SHP77 treated with DMSO at 0.1 percent for 48 hours (cell line): Measurements from ENCODE around the gene AGO3.

Source experiments
- DNase-seq: peaks from one replicate; lab custom pipeline; 2025; lab: John Stamatoyannopoulos, UW

Gene AGO3

DNA sequence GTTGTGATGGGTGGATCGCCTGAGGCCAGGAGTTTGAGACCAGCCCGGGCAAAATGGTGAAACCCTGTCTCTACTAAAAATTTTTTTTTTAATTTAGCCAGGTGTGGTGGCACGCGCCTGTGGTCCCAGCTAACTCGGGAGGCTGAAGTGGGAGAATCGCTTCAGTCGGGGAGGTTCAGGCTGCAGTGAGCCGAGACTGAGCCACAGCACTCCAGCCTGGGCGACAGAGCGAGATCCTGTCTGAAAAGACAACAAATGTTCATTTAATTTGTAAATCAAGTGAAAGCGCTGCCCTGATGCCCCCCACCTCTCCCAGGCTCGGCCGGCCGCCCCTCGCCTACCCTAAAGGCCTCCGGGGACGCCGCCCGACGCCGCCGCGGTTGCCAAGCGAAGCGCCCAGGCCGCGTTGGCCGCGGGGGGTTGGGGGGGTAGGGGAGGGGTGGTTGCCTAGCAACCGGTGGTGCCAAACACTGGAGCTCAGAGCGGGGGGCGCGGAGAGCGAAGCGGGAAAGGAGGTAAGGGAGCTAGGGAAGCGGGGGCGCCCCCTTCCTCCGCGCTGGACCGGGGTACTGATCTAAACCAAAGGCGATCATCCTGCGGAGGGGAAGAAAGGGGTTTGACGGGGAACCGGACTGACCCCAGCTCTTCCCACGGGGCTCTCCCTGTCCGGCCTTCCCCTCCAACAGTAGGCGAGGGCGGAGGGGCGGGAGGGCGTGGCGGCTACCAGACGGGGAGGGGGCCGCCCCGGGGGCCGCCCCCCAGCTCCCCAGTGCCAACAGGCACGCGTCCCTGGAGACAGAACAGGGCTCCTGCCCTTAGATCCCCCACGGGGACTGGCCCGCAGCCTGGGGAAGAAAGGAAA lies 153.0 kb downstream of the AGO3 start, which contains the start of gene TEKT2:
Gene TEKT2 (plus strand): TSS at position 460 of the 862 bp plus-strand sequence. CDS start 828 bp downstream, outside the sequence.
- no peak for DNase-seq

DNA sequence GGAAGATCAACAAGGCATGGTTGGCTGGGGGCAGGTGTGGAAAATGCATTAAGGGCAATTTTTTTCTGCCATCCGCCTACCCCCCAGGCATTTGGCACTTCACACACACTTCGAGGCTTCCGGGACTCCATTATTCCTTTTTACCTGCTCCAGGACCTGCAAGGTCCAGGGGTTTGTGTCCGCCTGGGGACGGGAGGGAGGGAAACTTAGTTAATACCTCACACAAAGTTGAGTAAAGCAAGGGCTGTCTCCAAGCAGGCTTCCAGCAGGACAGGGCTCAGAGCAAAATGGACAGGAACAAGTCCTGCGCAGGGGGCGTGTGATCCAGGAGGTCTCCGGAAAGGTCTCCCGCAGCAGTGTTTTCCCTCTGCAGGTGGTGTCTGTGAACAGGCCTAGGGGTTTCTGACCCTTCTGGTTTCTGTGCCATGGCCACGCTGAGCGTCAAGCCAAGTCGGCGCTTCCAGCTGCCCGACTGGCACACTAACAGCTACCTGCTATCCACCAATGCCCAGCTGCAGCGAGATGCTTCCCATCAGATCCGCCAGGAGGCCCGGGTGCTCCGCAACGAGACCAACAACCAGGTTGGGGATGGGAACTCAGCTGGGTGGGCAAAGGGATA lies 153.7 kb downstream of the AGO3 start:
- DNase-seq, result no peak

DNA sequence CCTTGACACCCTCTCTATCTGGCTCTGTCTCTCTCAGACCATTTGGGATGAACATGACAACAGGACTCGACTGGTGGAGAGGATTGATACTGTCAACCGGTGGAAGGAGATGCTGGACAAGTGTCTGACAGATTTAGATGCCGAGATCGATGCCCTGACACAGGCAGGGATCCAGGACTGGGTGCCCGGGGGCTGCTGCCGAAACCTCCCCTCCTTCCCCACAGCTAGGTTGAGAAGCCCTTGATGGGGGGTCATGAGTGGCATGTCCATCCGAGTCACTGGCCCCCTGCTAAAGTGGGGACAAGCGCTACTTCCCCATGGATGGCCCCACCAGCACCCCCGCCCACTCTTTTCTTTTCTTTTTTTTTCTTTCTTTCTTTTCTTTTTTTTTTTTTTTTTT lies 154.2 kb downstream of the AGO3 start:
- no peak for DNase-seq

DNA sequence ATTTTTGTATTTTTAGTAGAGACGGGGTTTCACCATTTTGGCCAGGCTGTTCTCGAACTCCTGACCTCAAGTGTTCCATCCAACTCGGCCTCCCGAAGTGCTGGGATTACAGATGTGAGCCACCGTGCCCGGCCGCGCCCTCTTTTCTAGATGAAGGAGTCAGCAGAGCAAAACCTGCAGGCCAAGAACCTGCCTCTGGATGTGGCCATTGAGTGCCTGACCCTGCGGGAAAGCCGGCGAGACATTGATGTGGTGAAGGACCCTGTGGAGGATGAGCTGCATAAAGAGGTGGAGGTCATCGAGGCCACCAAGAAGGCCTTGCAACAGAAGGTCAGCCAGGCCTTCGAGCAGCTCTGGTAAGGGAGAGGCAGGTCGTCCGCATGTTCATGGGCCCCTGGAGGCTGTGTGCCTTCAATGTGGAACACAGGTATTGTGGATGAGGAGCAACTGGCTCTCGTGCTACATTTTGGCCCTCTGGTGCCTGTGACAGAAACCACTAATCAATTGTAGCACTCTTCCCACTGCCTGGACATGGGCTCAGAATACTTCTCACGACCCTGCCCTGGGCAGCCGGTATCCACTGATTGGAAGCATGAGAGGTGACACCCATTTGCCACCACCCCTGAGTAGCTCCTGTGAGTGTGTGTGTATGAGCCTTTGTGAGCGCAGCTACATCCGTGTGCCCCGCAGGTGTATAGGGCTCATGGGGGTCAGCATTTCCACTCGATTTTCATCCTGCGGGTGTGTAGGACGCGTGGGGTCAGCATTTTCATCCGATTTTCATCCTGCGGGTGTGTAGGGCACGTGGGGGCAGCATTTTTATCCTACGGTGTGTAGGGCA lies 155.0 kb downstream of the AGO3 start:
- DNase-seq, result no peak

DNA sequence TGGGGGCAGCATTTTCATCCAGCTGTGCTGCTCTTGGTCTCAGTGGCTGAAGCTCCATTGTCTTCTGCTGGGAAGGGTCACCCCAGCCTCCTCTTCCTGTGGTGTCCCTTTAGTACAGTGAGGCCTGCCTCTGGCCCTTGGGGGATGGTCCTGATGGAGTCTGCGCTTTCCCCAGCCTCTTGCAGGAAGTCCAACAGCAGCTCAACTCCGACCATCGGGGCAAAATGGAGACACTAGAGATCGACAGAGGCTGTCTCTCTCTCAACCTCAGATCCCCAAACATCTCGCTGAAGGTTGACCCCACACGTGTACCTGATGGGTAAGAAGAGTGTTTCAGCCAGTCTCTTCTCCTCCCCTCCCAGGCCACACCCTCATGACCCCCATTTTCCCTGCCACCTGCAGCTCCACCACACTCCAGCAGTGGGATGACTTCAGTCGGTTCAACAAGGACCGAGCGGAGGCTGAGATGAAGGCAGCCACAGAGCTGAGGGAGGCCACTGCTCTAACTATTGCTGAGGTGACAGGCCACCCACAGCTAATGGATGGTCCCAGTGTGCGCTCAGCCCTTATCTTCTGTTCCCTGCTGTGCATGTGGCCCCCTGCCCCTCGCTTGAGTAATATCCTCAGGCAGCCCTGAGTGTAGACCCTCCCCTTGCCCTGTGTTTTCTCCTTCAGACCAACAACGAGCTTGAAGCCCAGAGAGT lies 155.8 kb downstream of the AGO3 start:
- no peak for DNase-seq

DNA sequence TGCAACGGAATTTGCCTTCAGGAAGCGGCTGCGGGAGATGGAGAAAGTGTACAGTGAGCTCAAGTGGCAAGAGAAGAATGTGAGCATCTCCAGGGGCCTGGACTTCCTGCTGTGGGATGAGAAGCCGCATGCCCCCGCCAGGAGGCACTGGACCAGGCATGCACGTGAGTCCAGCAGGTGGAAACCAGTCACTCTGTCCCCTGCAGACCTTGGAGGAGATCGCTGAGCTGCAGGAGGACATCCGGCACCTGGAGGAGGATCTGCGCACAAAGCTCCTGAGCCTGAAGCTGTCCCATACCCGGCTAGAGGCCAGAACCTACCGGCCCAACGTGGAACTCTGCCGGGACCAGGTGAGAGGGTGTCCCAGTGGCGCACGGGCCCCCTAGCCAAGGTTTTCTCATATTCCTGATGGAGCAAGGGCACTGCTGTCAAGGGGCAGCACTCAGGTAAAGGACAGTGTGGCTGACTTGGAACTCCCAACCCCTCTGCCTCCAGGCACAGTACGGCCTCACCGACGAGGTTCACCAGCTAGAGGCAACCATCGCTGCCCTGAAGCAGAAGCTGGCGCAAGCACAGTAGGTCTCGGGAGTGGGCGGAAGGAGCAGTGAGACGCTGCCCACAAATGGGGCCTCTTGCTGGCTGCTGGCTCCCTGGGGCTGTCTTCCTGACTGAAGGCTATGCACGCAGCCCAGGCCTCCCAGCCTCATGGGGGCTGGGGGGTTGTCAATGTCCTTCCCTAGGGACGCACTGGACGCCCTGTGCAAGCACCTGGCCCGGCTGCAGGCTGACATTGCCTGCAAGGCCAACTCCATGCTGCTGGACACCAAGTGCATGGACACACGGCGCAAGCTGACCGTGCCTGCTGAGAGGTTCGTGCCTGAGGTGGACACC lies 156.6 kb downstream of the AGO3 start:
- no peak for DNase-seq

DNA sequence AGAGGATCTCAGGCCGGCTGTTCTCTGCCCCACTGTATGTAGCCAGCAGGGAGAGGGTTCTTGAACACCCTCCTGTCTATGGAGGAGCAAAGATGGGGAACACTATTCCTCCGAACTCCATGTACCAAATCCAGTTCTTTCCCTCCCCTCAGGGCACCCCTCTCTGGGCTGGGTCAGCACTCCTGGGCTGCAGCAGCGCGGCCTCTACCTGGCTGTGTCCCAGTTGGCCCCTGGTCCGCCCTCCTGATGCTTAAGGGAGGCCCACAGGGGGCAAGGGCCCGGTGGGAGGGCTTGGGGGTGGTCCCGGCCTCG lies 157.3 kb downstream of the AGO3 start:
- no peak for DNase-seq

DNA sequence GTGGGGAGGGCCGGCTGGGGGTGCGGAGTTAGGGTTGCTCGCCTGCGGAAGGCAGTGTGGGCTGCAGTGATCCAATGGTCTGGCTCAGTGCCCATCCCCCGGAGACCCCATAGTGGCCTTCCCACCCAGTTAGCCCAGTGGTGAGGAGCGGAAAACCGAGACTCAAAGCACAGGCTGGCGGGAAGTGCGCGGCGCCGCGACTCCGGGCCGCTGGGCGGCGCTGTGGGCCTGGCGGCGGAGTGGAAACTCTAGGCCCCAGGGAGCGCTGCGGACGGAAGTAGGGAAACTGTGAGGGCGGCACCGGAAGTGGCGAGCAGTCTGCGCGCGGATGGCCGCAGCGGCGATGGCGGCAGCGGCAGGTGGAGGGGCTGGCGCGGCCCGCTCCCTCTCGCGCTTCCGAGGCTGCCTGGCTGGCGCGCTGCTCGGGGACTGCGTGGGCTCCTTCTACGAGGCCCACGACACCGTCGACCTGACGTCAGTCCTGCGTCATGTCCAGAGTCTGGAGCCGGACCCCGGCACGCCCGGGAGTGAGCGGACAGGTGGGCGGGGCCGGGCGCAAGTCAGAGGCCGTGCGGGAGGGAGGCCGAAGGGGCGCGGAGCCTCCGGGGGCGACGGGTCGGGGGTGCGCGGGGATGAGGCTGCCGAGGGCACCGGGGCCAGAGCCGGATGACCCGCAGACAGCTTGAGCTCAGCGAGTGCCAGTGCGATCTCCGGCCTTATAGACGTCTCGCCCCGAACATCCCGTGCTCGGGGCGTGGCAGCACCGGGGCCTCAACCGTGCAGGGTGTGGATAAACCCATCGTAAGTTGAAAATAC lies 157.9 kb downstream of the AGO3 start, which contains the start of gene ADPRS:
Gene ADPRS (plus strand): TSS at position 316 of the 816 bp plus-strand sequence. CDS start 13 bp downstream, at position 329.
- DNase-seq, result peak; percentile 51

DNA sequence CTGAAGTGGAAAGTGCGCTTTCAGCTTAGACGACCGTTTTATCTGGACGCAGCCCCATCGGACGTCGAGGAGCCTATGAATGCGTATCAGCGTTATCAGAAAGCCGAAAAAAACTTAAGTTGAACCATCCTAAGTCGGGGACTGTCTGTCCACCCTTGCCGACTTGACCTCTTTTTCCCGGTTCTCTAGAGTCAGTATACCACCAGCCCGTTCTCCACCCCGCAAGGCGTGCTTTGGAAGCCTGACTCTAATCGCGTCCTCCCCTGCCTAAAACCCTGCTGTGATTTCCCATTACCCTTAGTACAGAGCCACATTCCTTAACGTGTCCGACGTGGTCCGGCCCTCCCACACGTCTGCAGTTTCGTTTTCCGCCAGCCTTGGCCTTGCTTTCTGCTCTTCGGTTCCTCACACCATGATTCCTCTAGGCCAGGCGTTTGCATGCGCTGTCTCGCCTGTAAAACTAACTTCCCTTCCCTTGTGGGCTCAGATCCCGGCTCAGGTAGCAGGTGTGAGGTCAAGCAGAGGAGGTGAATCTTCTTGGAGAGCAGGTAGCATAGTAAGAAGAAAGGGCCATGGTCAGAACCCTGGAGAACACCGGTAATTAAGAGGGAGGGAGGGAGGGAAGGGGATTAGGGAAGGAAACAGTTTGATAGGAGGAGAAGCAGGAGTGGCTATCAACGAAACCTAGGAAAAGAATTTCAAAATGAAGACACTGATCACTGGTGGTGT lies 158.7 kb downstream of the AGO3 start:
- no peak for DNase-seq

DNA sequence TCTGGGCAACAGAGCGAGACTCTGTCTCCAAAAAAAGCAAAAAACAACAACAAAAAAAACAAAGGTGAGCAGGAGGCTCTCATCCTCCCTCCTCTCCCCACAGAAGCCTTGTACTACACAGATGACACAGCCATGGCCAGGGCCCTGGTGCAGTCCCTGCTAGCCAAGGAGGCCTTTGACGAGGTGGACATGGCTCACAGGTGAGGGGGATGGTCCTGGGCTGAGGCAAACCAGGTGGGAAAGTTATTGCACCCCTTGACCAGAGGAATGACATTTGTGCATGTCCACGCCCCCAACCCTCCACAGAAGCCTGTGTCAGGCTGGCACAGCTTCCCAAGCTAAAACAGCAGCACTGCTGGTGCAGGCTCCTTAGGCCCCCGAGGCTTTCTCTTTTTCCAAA lies 160.2 kb downstream of the AGO3 start:
- no peak for DNase-seq

DNA sequence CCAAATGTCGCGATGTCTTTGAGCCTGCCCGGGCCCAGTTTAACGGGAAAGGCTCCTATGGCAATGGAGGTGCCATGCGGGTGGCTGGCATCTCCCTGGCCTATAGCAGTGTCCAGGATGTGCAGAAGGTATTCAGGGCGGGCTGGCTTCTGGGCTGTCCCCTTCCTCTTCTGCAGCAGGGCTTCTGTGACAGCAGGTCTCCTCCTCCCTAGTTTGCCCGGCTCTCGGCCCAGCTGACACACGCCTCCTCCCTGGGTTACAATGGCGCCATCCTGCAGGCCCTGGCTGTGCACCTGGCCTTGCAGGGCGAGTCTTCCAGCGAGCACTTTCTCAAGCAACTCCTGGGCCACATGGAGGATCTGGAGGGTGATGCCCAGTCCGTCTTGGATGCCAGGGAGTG lies 160.8 kb downstream of the AGO3 start:
- DNase-seq, result no peak

DNA sequence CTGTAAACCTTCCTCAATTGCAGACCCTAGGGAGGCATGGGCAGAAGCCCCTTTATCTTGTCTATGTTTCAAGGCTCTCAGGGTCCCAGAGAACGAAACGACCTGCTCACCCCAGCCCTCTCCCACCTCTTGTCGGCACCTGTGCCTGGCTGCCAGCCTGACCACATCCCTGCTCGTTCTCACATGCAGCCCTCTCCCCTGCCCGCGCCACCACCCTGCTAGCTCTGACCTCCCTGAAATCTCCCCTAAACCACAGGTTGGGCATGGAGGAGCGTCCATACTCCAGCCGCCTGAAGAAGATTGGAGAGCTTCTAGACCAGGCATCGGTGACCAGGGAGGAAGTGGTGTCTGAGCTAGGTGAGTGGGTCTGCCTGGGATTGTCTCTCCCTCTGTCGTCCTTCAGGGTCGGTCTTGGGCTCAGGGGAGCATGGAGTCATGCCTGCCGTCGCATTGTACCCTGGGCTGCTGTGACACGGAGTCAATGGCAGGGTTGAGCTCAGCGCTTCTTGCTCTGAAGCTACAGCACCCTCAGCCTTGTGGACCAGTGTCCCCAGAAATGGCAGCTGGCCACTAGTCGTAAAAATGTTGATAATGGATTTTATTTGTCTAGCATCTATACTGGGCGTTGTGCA lies 161.4 kb downstream of the AGO3 start:
- DNase-seq, result no peak

DNA sequence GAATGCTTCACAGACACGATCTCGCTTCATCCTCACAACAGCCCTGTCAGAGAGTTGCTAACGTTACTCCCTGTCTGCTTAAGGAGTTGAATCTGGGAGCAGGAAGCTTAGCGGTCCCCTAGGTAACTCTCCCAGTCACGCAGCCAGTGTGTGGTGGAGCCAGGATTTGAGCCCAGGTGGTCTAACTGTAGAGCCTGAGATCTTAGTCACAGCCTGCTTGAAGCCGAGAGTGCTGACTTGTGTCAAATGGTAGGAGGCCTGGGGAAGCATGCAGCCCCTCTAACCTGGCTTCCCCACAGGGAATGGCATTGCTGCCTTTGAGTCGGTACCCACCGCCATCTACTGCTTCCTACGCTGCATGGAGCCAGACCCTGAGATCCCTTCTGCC lies 161.9 kb downstream of the AGO3 start:
- DNase-seq, result no peak

DNA sequence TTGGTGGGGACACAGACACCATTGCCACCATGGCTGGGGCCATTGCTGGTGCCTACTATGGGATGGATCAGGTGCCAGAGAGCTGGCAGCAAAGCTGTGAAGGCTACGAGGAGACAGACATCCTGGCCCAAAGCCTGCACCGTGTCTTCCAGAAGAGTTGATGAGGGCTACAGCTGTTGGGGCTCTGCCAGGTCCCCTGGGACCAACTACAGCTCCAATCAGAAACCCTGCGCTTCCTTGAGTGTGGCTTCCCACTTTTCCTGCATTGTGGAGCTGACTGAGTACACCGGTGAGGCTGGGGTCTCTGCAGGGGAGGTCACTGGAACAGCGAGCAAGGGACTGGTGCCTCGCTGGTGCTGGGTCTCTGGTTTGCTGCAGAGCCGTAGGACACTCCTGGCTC lies 162.3 kb downstream of the AGO3 start:
- no peak for DNase-seq

DNA sequence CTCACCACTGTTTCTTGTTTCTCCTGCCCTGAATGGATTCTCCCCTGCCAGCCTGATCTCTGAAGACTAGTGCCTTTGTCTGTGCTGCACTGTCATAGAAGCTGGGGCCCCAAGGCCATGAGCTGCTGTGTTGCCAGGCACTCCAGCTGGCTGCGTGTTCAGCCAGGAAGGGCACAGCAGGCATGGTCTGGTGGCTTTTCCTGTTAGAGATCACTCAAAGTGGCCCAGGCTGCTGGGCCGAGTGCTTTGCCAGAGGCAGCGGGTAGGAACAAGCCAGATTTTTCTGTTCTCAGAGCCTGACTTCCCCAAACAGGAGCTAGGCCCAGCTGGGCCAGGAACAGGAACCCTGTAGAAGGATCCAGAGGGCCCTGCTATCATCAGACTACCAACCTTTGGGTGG lies 163.0 kb downstream of the AGO3 start:
- no peak for DNase-seq

DNA sequence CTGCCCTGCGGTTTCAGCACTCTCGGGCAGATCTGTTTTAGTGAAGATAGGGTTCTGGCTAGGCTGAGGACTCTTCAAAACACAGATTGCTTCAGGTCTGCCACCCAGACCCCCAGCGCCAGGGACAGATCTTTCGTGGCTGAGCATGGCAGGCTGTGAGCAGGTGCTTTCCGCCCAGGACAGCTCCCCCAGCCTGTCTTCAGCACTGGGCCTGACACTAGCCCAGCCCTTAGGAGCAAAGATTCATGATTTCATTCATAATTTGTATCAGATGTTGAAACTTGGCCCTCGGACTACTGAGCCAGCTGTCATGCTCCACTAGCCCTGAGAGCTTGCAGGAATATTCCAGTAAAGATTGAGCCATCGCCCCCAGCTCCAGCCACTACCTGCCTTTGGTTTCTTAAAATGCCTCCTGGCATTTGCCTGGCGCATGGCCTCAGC lies 163.7 kb downstream of the AGO3 start:
- DNase-seq, result no peak

DNA sequence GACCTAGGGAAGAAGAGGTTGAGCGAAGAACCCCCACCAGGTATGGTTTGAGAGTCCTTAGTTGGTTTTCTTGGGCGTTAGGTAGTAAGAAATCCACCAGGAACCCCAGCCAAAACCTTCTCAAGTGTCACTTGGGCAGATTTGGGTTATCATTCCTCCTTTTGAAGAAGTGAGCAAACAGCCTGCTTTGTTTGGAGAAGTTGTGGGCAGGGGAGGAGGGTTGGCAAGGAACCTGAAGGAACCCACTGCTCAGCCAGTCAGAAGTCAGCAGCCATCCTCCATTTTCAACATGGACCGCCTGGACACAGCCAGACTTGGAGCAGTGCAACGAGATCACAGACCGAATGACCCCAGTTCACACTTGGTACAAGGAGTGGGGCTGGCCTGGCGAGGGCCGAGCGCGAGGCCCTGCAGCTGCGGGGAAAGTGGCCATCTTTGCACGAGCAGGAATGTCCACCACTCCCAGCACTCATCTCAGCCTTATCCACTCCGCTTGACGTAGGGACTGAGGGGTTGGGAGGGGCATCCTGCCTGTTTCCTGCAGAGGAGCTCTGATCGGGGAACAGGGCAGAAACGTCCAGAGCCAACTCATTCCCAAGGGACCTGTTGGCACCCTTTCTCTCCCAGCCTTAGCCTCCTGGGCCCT lies 165.0 kb downstream of the AGO3 start:
- DNase-seq, result no peak
